CD4-positive, alpha-beta T cell (primary cell): Measurements from ENCODE around the gene TRPV2. TPM values are rescaled to one million over a fixed set of nuclear protein-coding genes. Genes with fewer than 3 reads are reported as not detected.

Experiments used
- ATAC-seq: fragments of 200-7000 bp; cut with Tn5 transposase; one replicate; pipeline ENCODE4 v1.10.0; 2022; ENCODE audit warnings: mild to moderate bottlenecking; ENCODE audit not compliant: poor library complexity
- CTCF ChIA-PET: fragments of 350-600 bp; sonication (Branson Sonifier 250); formaldehyde crosslinking; loops from one replicate; lab custom pipeline; 2021; ENCODE audit warnings: antibody characterized with exemption, inconsistent platforms; lab: Charles Lee
- POLR2A ChIA-PET: fragments of 350-600 bp; sonication (Branson Sonifier 250); formaldehyde crosslinking; loops from one replicate; lab custom pipeline; 2021; ENCODE audit warnings: antibody characterized with exemption, inconsistent platforms; lab: Charles Lee
- DNase-seq, 14 experiments: peaks; one replicate each; pipeline ENCODE4 v3.0.0-alpha.2; 2013 to 2020; ENCODE audit warnings: mixed read lengths in 2 of 14
- H3K27ac ChIP-seq, 2 donors: one replicate each; pipeline versions ENCODE4 v1.5.1 to v1.7.0; 2013; ENCODE audit warnings: low read length in 2 of 2, low read depth in 1 of 2, mild to moderate bottlenecking in 1 of 2
- H3K27me3 ChIP-seq, 2 experiments: 1 replicate in 1 of 2; 2 replicates in 1 of 2; pipeline versions ENCODE4 v1.6.1 to v1.7.0; 2013; ENCODE audit warnings: low read length in 2 of 2, control low read depth in 1 of 2, mild to moderate bottlenecking in 1 of 2, moderate library complexity in 1 of 2; ENCODE audit not compliant: insufficient read depth in 2 of 2, control insufficient read depth in 1 of 2
- H3K36me3 ChIP-seq: one replicate; pipeline ENCODE4 v1.6.1; 2013; ENCODE audit warnings: low read length, control low read depth; ENCODE audit not compliant: insufficient read depth
- H3K4me1 ChIP-seq: one replicate; pipeline ENCODE4 v1.6.1; 2013; ENCODE audit warnings: low read length, control low read depth; ENCODE audit not compliant: insufficient read depth
- H3K4me3 ChIP-seq: one replicate; pipeline ENCODE4 v1.5.1; 2013; ENCODE audit warnings: mild to moderate bottlenecking, low read length, moderate library complexity
- H3K9me3 ChIP-seq, 2 experiments: 1 replicate in 1 of 2; 2 replicates in 1 of 2; pipeline versions ENCODE4 v1.6.1 to v1.7.0; 2013; ENCODE audit warnings: low read length in 2 of 2, mild to moderate bottlenecking in 2 of 2, control low read depth in 1 of 2, moderate library complexity in 1 of 2; ENCODE audit not compliant: control insufficient read depth in 1 of 2, insufficient read depth in 1 of 2
- H3K27ac Mint-ChIP-seq: one replicate; pipeline ENCODE4 v1.8.0; 2020; ENCODE audit warnings: mixed read lengths
- H3K27me3 Mint-ChIP-seq: one replicate; pipeline ENCODE4 v1.8.0; 2021; ENCODE audit warnings: mixed read lengths
- H3K36me3 Mint-ChIP-seq: one replicate; pipeline ENCODE4 v1.8.0; 2021; ENCODE audit warnings: low read depth, mixed read lengths
- H3K4me1 Mint-ChIP-seq: one replicate; pipeline ENCODE4 v1.8.0; 2021; ENCODE audit warnings: low read depth, mixed read lengths
- H3K4me3 Mint-ChIP-seq: one replicate; pipeline ENCODE4 v1.8.0; 2020; ENCODE audit warnings: mild to moderate bottlenecking, mixed read lengths
- H3K9me3 Mint-ChIP-seq: one replicate; pipeline ENCODE4 v1.8.0; 2020; ENCODE audit warnings: mixed read lengths
- intact Hi-C, 2 experiments: fragments of 100-400 bp; cut with DNase I in 1 of 2; cut with micrococcal nuclease in 1 of 2; formaldehyde crosslinking; loops; one replicate each; pipeline versions ENCODE4 v1.15.1 to v1.9.0; 2023 to 2025; cut with DNase I, micrococcal nuclease
- total RNA-seq, 174 experiments: library from RNA in 2 of 174; stranded (reverse) in 2 of 174; gene quantifications; one replicate each; pipeline ENCODE4 v1.2.3 and lab custom pipeline; 2021 to 2026
- TF ChIP-seq, protein P1 (sequence below): fragments of 200-600 bp; IDR thresholded peaks from one replicate; pipeline ENCODE4 v1.8.0; 2022; ENCODE audit warnings: antibody characterized with exemption, mild to moderate bottlenecking

TRPV2 gene
- total RNA-seq, 2 experiments from 2014 or later, result 42.8 to 45.2 TPM

DNA sequence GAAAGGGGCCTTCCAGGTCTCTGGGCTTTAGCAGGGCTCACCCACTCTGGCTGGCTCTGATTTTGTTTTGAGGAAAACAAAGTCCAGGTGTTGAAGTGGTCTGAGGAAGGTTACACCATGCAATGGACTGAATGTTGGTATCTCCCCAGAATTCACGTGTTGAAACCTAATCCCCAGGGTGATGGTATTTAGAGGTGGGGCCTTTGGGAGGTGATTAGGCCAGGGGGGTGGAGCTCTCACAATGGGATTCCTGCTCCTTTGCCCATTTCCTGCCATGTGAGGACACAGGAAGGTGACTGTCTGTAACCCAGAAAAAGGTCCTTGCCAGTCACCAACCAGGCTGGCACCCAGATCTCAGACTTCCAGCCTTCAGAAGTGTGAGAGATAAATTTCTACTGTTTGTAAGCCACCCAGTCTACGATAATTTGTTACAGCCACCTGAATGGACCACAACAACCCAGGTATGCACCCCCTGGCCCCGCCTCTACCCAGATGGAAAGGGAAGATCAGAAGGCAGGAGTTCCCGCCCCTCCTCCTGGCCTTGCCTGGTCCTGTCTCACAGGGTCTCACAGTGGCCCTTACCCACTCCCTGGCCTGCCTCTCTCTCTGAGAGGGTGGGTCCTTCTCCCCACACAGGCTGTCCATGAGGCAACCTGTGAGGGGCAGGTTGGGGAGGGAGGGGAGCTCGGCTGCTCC, 44.6 kb downstream of the TRPV2 start:
- POLR2A ChIA-PET, result no interaction called here
- Histone ChIP-seq H3K36me3 (no peaks in the 10 kb centered on the region), H3K4me1 (no peaks in the 10 kb centered on the region), H3K27me3 (no peaks in the 10 kb centered on the region), H3K4me3 (no peak overlapping the region), H3K27ac (no peak overlapping the region), H3K9me3 (no peaks in the 10 kb centered on the region)
- no peaks in the 10 kb centered on the region for H3K9me3 Mint-ChIP-seq
- no peaks in the 10 kb centered on the region for H3K27me3 Mint-ChIP-seq
- TF ChIP-seq, protein P1, sequence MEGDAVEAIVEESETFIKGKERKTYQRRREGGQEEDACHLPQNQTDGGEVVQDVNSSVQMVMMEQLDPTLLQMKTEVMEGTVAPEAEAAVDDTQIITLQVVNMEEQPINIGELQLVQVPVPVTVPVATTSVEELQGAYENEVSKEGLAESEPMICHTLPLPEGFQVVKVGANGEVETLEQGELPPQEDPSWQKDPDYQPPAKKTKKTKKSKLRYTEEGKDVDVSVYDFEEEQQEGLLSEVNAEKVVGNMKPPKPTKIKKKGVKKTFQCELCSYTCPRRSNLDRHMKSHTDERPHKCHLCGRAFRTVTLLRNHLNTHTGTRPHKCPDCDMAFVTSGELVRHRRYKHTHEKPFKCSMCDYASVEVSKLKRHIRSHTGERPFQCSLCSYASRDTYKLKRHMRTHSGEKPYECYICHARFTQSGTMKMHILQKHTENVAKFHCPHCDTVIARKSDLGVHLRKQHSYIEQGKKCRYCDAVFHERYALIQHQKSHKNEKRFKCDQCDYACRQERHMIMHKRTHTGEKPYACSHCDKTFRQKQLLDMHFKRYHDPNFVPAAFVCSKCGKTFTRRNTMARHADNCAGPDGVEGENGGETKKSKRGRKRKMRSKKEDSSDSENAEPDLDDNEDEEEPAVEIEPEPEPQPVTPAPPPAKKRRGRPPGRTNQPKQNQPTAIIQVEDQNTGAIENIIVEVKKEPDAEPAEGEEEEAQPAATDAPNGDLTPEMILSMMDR, result no peak
- H3K4me3 Mint-ChIP-seq, result no peak overlapping the region
- intact Hi-C loops, result no loop called here
- no peak overlapping the region for H3K27ac Mint-ChIP-seq
- H3K4me1 Mint-ChIP-seq, result no peaks in the 10 kb centered on the region
- no peaks in the 10 kb centered on the region for H3K36me3 Mint-ChIP-seq
- DNase-seq, result no peak
- ATAC-seq, result no peak
- CTCF ChIA-PET, result no interaction called here

- TF ChIP-seq, protein P1, result no peak
- ChIA-PET POLR2A (no interaction called here), CTCF (no interaction called here)
- no peak for ATAC-seq
- no peak for DNase-seq
- no peaks in the 10 kb centered on the region for H3K27me3 ChIP-seq
- no peaks in the 10 kb centered on the region for H3K36me3 Mint-ChIP-seq
- no peaks in the 10 kb centered on the region for H3K9me3 ChIP-seq
- H3K36me3 ChIP-seq, result no peaks in the 10 kb centered on the region
- no peak overlapping the region for H3K27ac Mint-ChIP-seq
- no peak overlapping the region for H3K4me3 Mint-ChIP-seq
- no peaks in the 10 kb centered on the region for H3K9me3 Mint-ChIP-seq
- no peaks in the 10 kb centered on the region for H3K4me1 Mint-ChIP-seq
- no peak overlapping the region for H3K4me3 ChIP-seq
- intact Hi-C loops, result no loop called here
- no peaks in the 10 kb centered on the region for H3K4me1 ChIP-seq
- no peaks in the 10 kb centered on the region for H3K27me3 Mint-ChIP-seq
- H3K27ac ChIP-seq, result no peak overlapping the region
Measured at GRCh38 chr17:16460796-16461605, 45.6 kb downstream of the TRPV2 start.

DNA sequence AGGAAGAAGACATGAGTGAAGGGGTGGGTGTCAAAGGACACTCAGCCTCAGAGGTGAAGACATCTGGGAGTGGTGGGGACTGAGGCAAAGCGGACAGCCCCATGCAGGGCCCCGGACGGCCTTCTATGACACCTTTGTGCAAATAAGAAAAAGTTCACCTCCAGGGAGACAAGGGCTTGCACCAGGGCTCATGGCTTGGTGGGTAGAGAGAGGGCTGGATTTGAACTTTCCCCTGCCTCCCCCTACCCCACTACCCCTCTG, 46.2 kb downstream of the TRPV2 start:
- ChIA-PET POLR2A (no interaction called here), CTCF (no interaction called here)
- Histone ChIP-seq H3K27ac (no peak overlapping the region), H3K36me3 (no peaks in the 10 kb centered on the region), H3K27me3 (no peaks in the 10 kb centered on the region), H3K4me1 (no peaks in the 10 kb centered on the region), H3K9me3 (no peaks in the 10 kb centered on the region), H3K4me3 (no peak overlapping the region)
- intact Hi-C loops, result no loop called here
- ATAC-seq (no peak), DNase-seq (no peak)
- TF ChIP-seq, protein P1, result no peak
- no peaks in the 10 kb centered on the region for H3K9me3 Mint-ChIP-seq
- H3K27me3 Mint-ChIP-seq, result no peaks in the 10 kb centered on the region
- H3K27ac Mint-ChIP-seq, result no peak overlapping the region
- H3K36me3 Mint-ChIP-seq, result no peaks in the 10 kb centered on the region
- H3K4me1 Mint-ChIP-seq, result no peaks in the 10 kb centered on the region
- H3K4me3 Mint-ChIP-seq, result no peak overlapping the region
